GM12872 (cell line): Measurements from ENCODE around the gene SCD5.

Experiments used
- TF ChIP-seq, protein P1 (sequence below): IDR thresholded peaks from 3 replicates; pipeline ENCODE4 v1.5.1; 2011; ENCODE audit warnings: low read depth, mild to moderate bottlenecking, low read length, moderate library complexity; ENCODE audit not compliant: insufficient read depth

SCD5 gene

DNA sequence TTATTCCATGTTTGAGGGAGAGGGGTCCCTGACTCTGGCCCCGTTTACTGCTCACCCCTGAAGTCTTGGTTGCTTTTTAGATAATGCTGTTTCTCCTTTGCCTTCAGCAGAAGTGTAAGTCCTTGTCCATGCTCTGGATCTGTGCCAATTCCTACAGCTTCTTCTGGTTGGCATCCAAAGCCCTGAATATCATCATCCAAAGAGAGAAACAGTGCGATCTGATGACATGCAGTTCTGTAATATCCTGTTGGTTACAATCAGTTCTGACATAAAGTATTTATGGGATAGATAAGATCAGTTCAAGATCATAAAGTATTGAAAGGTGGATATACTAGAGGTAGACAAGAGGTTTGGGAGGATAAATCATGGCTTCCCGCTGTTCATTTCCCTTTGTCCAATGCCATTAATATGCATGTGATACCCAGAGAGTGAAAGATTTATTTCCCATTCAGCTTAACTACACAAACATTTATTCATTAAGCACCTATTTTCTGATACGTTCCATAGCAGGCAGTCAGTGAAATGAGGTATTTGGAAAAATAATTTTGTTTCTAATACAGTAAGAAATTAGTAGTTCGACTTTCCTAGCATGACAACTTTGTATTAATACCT, 183.7 kb downstream of the SCD5 start:
- TF ChIP-seq, protein P1, sequence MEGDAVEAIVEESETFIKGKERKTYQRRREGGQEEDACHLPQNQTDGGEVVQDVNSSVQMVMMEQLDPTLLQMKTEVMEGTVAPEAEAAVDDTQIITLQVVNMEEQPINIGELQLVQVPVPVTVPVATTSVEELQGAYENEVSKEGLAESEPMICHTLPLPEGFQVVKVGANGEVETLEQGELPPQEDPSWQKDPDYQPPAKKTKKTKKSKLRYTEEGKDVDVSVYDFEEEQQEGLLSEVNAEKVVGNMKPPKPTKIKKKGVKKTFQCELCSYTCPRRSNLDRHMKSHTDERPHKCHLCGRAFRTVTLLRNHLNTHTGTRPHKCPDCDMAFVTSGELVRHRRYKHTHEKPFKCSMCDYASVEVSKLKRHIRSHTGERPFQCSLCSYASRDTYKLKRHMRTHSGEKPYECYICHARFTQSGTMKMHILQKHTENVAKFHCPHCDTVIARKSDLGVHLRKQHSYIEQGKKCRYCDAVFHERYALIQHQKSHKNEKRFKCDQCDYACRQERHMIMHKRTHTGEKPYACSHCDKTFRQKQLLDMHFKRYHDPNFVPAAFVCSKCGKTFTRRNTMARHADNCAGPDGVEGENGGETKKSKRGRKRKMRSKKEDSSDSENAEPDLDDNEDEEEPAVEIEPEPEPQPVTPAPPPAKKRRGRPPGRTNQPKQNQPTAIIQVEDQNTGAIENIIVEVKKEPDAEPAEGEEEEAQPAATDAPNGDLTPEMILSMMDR: no peak

DNA sequence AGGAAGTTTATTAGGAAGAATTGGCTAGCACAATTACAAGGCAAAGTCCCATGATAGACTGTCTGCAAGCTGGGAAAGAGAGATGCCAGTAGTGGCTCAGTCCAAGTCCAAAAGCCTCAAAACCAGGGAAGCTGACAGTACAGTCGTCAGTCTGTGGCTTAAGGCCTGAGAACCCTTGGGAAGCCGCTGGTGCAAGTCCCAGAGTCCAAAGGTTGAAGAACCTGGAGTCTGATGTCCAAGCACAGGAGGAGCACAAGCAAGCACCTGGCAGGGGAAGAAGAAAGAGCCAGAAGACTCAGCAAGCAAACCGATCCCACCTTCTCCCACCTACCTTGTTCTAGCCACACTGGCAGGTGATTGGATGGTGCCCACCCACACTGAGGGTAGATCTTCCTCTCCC, 185.5 kb downstream of the SCD5 start:
- TF ChIP-seq, protein P1: no peak

DNA sequence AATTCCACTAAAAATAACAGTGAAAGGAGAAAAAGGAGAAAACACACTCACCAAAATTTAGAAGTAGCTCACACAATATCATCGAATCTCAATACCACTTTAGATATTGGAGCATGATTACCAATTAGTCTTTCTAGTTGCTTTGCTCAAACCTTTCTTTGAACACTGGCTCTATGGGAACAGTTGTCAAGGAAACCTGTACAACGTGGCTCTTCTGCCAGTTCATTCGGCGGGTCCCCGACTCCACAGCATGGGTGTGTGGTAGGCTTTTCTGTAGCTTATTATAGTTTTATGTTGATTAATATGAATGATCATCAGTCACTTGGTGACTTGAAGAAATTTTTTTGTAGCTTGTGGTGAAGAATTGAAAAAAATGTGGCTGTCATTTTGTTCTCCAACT, 186.6 kb downstream of the SCD5 start:
- TF ChIP-seq, protein P1: no peak

DNA sequence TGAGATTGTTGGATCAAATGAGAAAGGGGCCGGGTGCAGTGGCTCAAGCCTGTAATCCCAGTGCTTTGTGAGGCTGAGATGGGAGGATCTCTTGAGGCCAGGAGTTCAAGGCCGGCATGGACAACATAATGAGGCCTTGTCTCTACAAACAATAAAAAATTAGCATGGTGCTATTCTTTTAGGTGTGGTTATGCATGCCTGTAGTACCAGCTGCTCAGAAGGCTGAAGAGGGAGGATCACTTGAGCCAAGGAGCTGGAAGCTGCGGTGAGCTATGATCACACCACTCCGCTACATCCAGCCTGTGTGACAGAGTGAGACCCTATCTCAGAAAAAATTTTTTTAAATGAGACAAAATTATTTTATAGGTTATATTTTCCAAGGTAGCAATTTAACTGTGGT, 187.1 kb downstream of the SCD5 start:
- TF ChIP-seq, protein P1: no peak

DNA sequence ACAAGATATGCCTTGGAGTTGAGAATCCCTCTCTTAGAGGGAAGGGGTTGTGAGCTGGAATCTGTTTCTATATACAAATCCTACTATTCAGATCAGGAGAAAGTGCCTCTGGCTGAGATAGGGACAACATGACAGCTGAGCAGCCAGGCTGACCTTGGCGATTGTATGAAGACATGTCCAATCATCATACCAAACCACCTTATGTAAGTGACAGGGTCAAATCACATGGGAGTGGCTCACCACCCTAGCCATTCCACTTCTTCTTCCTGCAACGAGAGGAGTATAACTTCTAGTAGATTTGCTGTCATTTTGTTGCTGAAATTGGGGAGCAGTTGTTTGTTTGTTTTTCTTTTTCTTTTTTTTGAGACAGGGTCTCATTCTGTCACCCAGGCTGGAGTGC, 188.6 kb downstream of the SCD5 start:
- TF ChIP-seq, protein P1: no peak

DNA sequence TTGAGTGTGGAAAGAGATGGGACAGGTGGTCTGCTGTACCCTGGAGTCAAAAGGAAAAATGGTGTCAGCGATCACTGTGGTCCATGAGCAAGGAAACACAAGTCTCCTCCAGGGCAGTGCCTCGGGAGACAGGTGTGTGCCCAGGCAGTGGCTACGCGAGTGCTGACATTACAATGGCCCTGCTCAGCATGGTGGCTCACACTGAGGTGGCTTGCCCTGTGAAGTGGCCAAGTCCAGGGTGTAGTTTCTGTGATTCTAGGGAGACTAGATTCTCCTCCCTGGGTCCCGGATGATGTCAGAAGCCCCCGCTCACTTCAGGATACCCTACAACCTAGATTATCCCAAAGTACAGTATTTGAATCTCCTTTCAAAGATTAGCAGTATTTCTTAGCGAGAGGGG, 192.0 kb downstream of the SCD5 start:
- TF ChIP-seq, protein P1: no peak

DNA sequence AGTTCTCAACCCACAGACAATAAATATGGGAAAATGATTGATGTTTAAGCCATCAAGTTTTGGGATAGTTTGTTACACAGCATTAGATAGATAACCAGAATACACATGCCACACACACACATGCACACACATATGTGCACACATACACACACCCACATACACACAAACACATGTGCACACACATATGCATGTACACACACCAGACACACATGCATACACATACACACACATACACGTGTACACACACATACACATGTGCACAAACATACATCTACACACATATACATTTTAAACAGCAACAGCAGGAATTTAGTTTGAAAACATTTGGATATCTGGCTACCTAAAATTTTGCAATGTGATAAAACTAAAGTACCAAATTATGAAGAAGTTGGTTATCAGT, 194.1 kb downstream of the SCD5 start:
- TF ChIP-seq, protein P1: no peak
